Endothelial cell of umbilical vein (primary cell): ENCODE data around the gene TNNT3. TPM values are rescaled to one million over a fixed set of nuclear protein-coding genes. Genes with fewer than 3 reads are reported as not detected.

ENCODE experiments used
- BruUV-seq: library from RNA; stranded (reverse); fragments of 400-500 nt; replicated peaks from 2 replicates; lab custom pipeline; 2021; lab: Mats Ljungman, UMichigan
- CTCF ChIA-PET: fragments of 300-600, 350-600 bp; sonication (Branson Sonifier 250); formaldehyde crosslinking; loops from one replicate; lab custom pipeline; 2021; ENCODE audit warnings: antibody characterized with exemption, inconsistent platforms; lab: Charles Lee
- POLR2A ChIA-PET: fragments of 300-600, 350-600 bp; sonication (Branson Sonifier 250); formaldehyde crosslinking; loops from one replicate; lab custom pipeline; 2021; ENCODE audit warnings: antibody characterized with exemption, inconsistent platforms; lab: Charles Lee
- DNase-seq: peaks from one replicate; pipeline ENCODE4 v3.0.0-alpha.2; 2011; ENCODE audit warnings: low read depth, low spot score
- FAIRE-seq: peaks from 2 replicates; lab custom pipeline; 2011; peaks lifted over from hg19 to GRCh38; lab: Jason Lieb, UNC
- H2AFZ ChIP-seq: 2 replicates; pipeline ENCODE4 v1.6.0; 2012; ENCODE audit warnings: low read depth, low read length, control low read depth, inconsistent platforms
- H3K27ac ChIP-seq: 2 replicates; pipeline ENCODE4 v1.5.1; 2011; ENCODE audit warnings: low read depth, mild to moderate bottlenecking, control low read depth, low read length, moderate library complexity; ENCODE audit not compliant: insufficient read depth
- H3K27me3 ChIP-seq, 2 experiments: 2 replicates each; pipeline versions ENCODE4 v1.6.0 to v1.6.1; 2011; ENCODE audit warnings: low read length in 2 of 2, mixed read lengths in 1 of 2; ENCODE audit not compliant: control insufficient read depth in 2 of 2, insufficient read depth in 2 of 2
- H3K36me3 ChIP-seq, 2 experiments: 2 replicates in 1 of 2; 3 replicates in 1 of 2; pipeline ENCODE4 v1.5.1; 2011; ENCODE audit warnings: low read length in 2 of 2, mild to moderate bottlenecking in 1 of 2, moderate library complexity in 1 of 2; ENCODE audit not compliant: control insufficient read depth in 2 of 2, insufficient read depth in 2 of 2; ENCODE audit errors: extremely low read depth in 1 of 2
- H3K4me1 ChIP-seq: 3 replicates; pipeline ENCODE4 v1.5.1; 2011; ENCODE audit warnings: mild to moderate bottlenecking, low read length; ENCODE audit not compliant: control insufficient read depth, insufficient read depth; ENCODE audit errors: extremely low read depth
- H3K4me2 ChIP-seq: 2 replicates; pipeline ENCODE4 v1.6.1; 2011; ENCODE audit warnings: low read length, control low read depth, mixed read lengths; ENCODE audit not compliant: insufficient read depth
- H3K4me3 ChIP-seq, 3 experiments: fragments of 200-600 bp in 1 of 3; sonication (generic), shearing (Covaris generic) in 1 of 3; replicated peaks in 1 of 3; 2 replicates each; pipeline ENCODE4 v1.5.1; 2011 to 2016; ENCODE audit warnings: control low read depth in 3 of 3, low read length in 3 of 3, mild to moderate bottlenecking in 2 of 3, inconsistent platforms in 1 of 3, low read depth in 1 of 3, moderate library complexity in 1 of 3; ENCODE audit not compliant: insufficient read depth in 1 of 3
- H3K79me2 ChIP-seq: 2 replicates; pipeline ENCODE4 v1.6.0; 2012; ENCODE audit warnings: low read length, inconsistent platforms; ENCODE audit not compliant: control insufficient read depth, insufficient read depth
- H3K9ac ChIP-seq: replicated peaks from 2 replicates; pipeline ENCODE3; 2011; ENCODE audit warnings: low read length, control low read depth; ENCODE audit not compliant: insufficient read depth; ENCODE audit errors: extremely low read depth
- H3K9me1 ChIP-seq: replicated peaks from 3 replicates; pipeline ENCODE4 v1.6.0; 2011; ENCODE audit warnings: mild to moderate bottlenecking, low read length; ENCODE audit not compliant: control insufficient read depth, insufficient read depth; ENCODE audit errors: extremely low read depth
- H3K9me3 ChIP-seq: replicated peaks from 2 replicates; pipeline ENCODE4 v1.5.1; 2012; ENCODE audit warnings: low read length, inconsistent platforms; ENCODE audit not compliant: control insufficient read depth, insufficient read depth
- H4K20me1 ChIP-seq: replicated peaks from 2 replicates; pipeline ENCODE3; 2011; ENCODE audit warnings: mild to moderate bottlenecking, low read length; ENCODE audit not compliant: control insufficient read depth, insufficient read depth; ENCODE audit errors: extremely low read depth
- EZH2 ChIP-seq: IDR thresholded peaks from 2 replicates; pipeline ENCODE4 v1.6.1; 2012; ENCODE audit warnings: borderline replicate concordance, low read depth, mild to moderate bottlenecking, moderate library complexity, low read length, inconsistent platforms; ENCODE audit not compliant: severe bottlenecking
- FOS ChIP-seq: IDR thresholded peaks from 2 replicates; pipeline ENCODE4 v1.6.1; 2011; ENCODE audit warnings: mild to moderate bottlenecking, low read length, moderate library complexity, borderline replicate concordance; ENCODE audit not compliant: insufficient read depth
- GATA2 ChIP-seq: IDR thresholded peaks from 2 replicates; pipeline ENCODE4 v1.7.0; 2011; ENCODE audit warnings: low read depth, mild to moderate bottlenecking, moderate library complexity, mixed read lengths, low read length; ENCODE audit not compliant: insufficient read length, insufficient read depth
- JUN ChIP-seq: IDR thresholded peaks from 2 replicates; pipeline ENCODE4 v1.6.1; 2011; ENCODE audit warnings: borderline replicate concordance, low read depth; ENCODE audit not compliant: insufficient read length, insufficient read depth
- MAX ChIP-seq: IDR thresholded peaks from 2 replicates; pipeline ENCODE4 v1.6.1; 2011; ENCODE audit not compliant: insufficient read depth, insufficient read length
- MYC ChIP-seq: IDR thresholded peaks from one replicate; pipeline ENCODE4 v1.6.1; 2011; ENCODE audit warnings: mild to moderate bottlenecking, low read depth, low read length
- POLR2A ChIP-seq: IDR thresholded peaks from 2 replicates; pipeline ENCODE4 v1.6.1; 2012; ENCODE audit warnings: low read depth, mild to moderate bottlenecking, control low read depth, low read length
- POLR2AphosphoS5 ChIP-seq: IDR thresholded peaks from 2 replicates; pipeline ENCODE4 v1.6.1; 2012; ENCODE audit warnings: low read depth, mild to moderate bottlenecking, control low read depth, low read length, moderate library complexity; ENCODE audit not compliant: insufficient read depth
- dilution Hi-C: fragments of 300-500 bp; cut with MboI; formaldehyde crosslinking; loops from one replicate; pipeline ENCODE4 v1.15.0; 2019; ENCODE audit warnings: low sequenced_read_pairs; ENCODE audit not compliant: extremely low pct_ligation_motif_present
- intact Hi-C: fragments of 100-400 bp; cut with micrococcal nuclease; formaldehyde crosslinking; loops from one replicate; pipeline ENCODE4 v1.10.0; 2022
- polyA plus RNA-seq, 4 experiments: library from polyadenylated mRNA; depleted of rRNA in 3 of 4; stranded (reverse) in 3 of 4; unstranded in 1 of 4; fragments of >200 nt; gene quantifications; 2 replicates each; pipeline versions ENCODE4 v1.2.1 to v1.2.3, GENCODE V29; 2011 to 2012; ENCODE audit warnings: missing spikeins in 1 of 4
- total RNA-seq: library from RNA; stranded (reverse); gene quantifications from 2 replicates; pipeline ENCODE4 v1.2.3, GENCODE V29; 2021
- TF ChIP-seq, protein P1 (sequence below), 2 donors: IDR thresholded peaks; 1 replicate in 1 of 2; 2 replicates in 1 of 2; pipeline ENCODE4 v1.5.1; 2011; ENCODE audit warnings: low read length in 2 of 2, mild to moderate bottlenecking in 2 of 2, moderate library complexity in 2 of 2, control low read depth in 1 of 2, inconsistent platforms in 1 of 2, low read depth in 1 of 2; ENCODE audit not compliant: insufficient read depth in 1 of 2; ENCODE audit errors: extremely low read depth in 1 of 2

Gene TNNT3
- total and polyA plus RNA-seq, 2 donors (not counting 3 experiments of a cell fraction or from before 2014, with no cell fraction given): not detected

GRCh38 chr11:1906181-1906580 lies 13.3 kb upstream of the TNNT3 start:
- Histone ChIP-seq H3K9me3 (no peaks in the 10 kb centered on the region), H3K4me3 (no peak overlapping the region), H3K9me1 (no peaks in the 10 kb centered on the region), H3K79me2 (no peaks in the 10 kb centered on the region), H3K4me1 (peaks cover 33% of the 10 kb centered on the region), H4K20me1 (no peaks in the 10 kb centered on the region), H3K4me2 (peak overlapping the region; percentile 49), H2AFZ (peak overlapping the region; percentile 49), H3K36me3 (no peaks in the 10 kb centered on the region), H3K9ac (peak overlapping the region; percentile 20), H3K27ac (peak overlapping the region; percentile 74), H3K27me3 (no peaks in the 10 kb centered on the region)
- ChIA-PET CTCF (interaction anchor here (0.6 to 5.3 kb wide), 7 partner anchors 9 to 253 kb away, joined by 3 to 41 read pairs (median 3); no protein-coding TSS in a partner anchor), POLR2A (interaction anchor here (1.1 kb wide), 1 partner anchor 42 kb away, joined by 4 read pairs; no protein-coding TSS in a partner anchor)
- dilution Hi-C loops: no loop called here
- peak; percentile 90 for DNase-seq
- intact Hi-C loops: no loop called here
- TF ChIP-seq FOS (peak; percentile 18), POLR2AphosphoS5 (peak; percentile 52), MYC (no peak), JUN (peak; percentile 70)
- peak; percentile 84 for FAIRE-seq
- no TSS peak for BruUV-seq

- Histone ChIP-seq H3K27me3 (no peaks in the 10 kb centered on the region), H4K20me1 (no peaks in the 10 kb centered on the region), H3K9me3 (no peaks in the 10 kb centered on the region), H3K36me3 (no peaks in the 10 kb centered on the region), H3K4me1 (peaks cover 33% of the 10 kb centered on the region), H3K9me1 (no peaks in the 10 kb centered on the region), H3K4me3 (no peak overlapping the region), H3K4me2 (peak overlapping the region; percentile 49), H3K79me2 (no peaks in the 10 kb centered on the region), H3K27ac (peak overlapping the region; percentile 74), H2AFZ (peak overlapping the region; percentile 49), H3K9ac (peak overlapping the region; percentile 20)
- TSS peak; percentile 45 for BruUV-seq
- intact Hi-C loops (no loop called here), dilution Hi-C loops (no loop called here)
- FAIRE-seq (peak; percentile 54), DNase-seq (no peak)
- ChIA-PET CTCF (interaction anchor here (0.9 to 5.3 kb wide), 6 partner anchors 10 to 254 kb away, joined by 3 to 41 read pairs (median 5); no protein-coding TSS in a partner anchor), POLR2A (interaction anchor here (1.1 kb wide), 1 partner anchor 41 kb away, joined by 4 read pairs; no protein-coding TSS in a partner anchor)
- TF ChIP-seq POLR2AphosphoS5: no peak
- TF ChIP-seq MYC: no peak
- no peak for TF ChIP-seq MAX
- TF ChIP-seq, protein P1, sequence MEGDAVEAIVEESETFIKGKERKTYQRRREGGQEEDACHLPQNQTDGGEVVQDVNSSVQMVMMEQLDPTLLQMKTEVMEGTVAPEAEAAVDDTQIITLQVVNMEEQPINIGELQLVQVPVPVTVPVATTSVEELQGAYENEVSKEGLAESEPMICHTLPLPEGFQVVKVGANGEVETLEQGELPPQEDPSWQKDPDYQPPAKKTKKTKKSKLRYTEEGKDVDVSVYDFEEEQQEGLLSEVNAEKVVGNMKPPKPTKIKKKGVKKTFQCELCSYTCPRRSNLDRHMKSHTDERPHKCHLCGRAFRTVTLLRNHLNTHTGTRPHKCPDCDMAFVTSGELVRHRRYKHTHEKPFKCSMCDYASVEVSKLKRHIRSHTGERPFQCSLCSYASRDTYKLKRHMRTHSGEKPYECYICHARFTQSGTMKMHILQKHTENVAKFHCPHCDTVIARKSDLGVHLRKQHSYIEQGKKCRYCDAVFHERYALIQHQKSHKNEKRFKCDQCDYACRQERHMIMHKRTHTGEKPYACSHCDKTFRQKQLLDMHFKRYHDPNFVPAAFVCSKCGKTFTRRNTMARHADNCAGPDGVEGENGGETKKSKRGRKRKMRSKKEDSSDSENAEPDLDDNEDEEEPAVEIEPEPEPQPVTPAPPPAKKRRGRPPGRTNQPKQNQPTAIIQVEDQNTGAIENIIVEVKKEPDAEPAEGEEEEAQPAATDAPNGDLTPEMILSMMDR (IDR thresholded peaks at IDR 0.05; ENCODE audit: extremely low read depth in 1 of 2, insufficient read depth in 1 of 2, low read depth in 1 of 2, low read length in 2 of 2): no peak
- no peak for TF ChIP-seq GATA2
- TF ChIP-seq POLR2A: no peak
- no peak for TF ChIP-seq FOS
- no peak for TF ChIP-seq JUN
- TF ChIP-seq EZH2: no peak
These were observed 12.7 kb upstream of the TNNT3 start for GRCh38 chr11:1906611-1907423.
